K562 (cell line): ENCODE results near the gene MYOM1. TPM values are rescaled to one million over a fixed set of nuclear protein-coding genes. Genes with fewer than 3 reads are reported as not detected.

Source experiments
- CHD1 ChIP-seq: fragments of 200-600 bp; sonication (generic); IDR thresholded peaks from one replicate; pipeline ENCODE4 v1.6.1; 2012; ENCODE audit warnings: mild to moderate bottlenecking, moderate library complexity, low read length, inconsistent platforms
- CTBP1 ChIP-seq: fragments of 450-650 bp; IDR thresholded peaks from 2 replicates; pipeline ENCODE4 v1.6.1; 2016; ENCODE audit warnings: borderline replicate concordance
- CTCFL ChIP-seq: IDR thresholded peaks from 2 replicates; pipeline ENCODE4 v1.6.1; 2011; ENCODE audit warnings: borderline replicate concordance, low read depth, mild to moderate bottlenecking, moderate library complexity, low read length; ENCODE audit not compliant: insufficient read depth, poor library complexity, severe bottlenecking
- ERF ChIP-seq: fragments of 450-650 bp; formaldehyde crosslinking; IDR thresholded peaks from 2 replicates; pipeline ENCODE4 v1.4.0; 2020; ENCODE audit warnings: mild to moderate bottlenecking, mixed read lengths
- FIP1L1 ChIP-seq: fragments of 200-400 bp; formaldehyde crosslinking; IDR thresholded peaks from 2 replicates; pipeline ENCODE4 v1.6.1; 2018; ENCODE audit warnings: mild to moderate bottlenecking, low read depth, low read length; ENCODE audit not compliant: poor library complexity, severe bottlenecking
- GATA2 ChIP-seq: sonication (generic); formaldehyde crosslinking; IDR thresholded peaks from 2 replicates; pipeline ENCODE4 v1.4.0; 2020; ENCODE audit warnings: mild to moderate bottlenecking, missing genetic modification reagents
- KAT8 ChIP-seq: fragments of 450-650 bp; IDR thresholded peaks from 2 replicates; pipeline ENCODE4 v1.6.1; 2016; ENCODE audit warnings: low read depth, mild to moderate bottlenecking
- MAFK ChIP-seq: IDR thresholded peaks from 2 replicates; pipeline ENCODE4 v1.6.1; 2011; ENCODE audit warnings: low read length, improper control_type of control experiment
- NBN ChIP-seq: fragments of 450-650 bp; IDR thresholded peaks from 2 replicates; pipeline ENCODE4 v1.6.1; 2016; ENCODE audit warnings: low read depth, mild to moderate bottlenecking
- NCOR1 ChIP-seq: fragments of 450-650 bp; IDR thresholded peaks from 2 replicates; pipeline ENCODE4 v1.6.1; 2016; ENCODE audit warnings: mild to moderate bottlenecking, moderate library complexity
- PHF21A ChIP-seq: fragments of 450-650 bp; IDR thresholded peaks from 2 replicates; pipeline ENCODE4 v1.6.1; 2017; ENCODE audit warnings: low read depth, borderline replicate concordance
- PHF8 ChIP-seq: fragments of 200-600 bp; sonication (generic); IDR thresholded peaks from 2 replicates; pipeline ENCODE4 v1.6.1; 2012; ENCODE audit warnings: mixed run types, mild to moderate bottlenecking, inconsistent platforms, low read length, moderate library complexity, borderline replicate concordance
- RBM15 ChIP-seq: fragments of 200-400 bp; formaldehyde crosslinking; IDR thresholded peaks from 2 replicates; pipeline ENCODE4 v1.6.1; 2018; ENCODE audit warnings: mild to moderate bottlenecking, low read length, moderate library complexity; ENCODE audit not compliant: insufficient read depth
- SETDB1 ChIP-seq: IDR thresholded peaks from one replicate; pipeline ENCODE4 v1.6.1; 2012; ENCODE audit warnings: low read length, control low read depth, inconsistent platforms
- SMARCA5 ChIP-seq: fragments of 450-650 bp; IDR thresholded peaks from 2 replicates; pipeline ENCODE4 v1.6.1; 2016
- TEAD4 ChIP-seq, 2 experiments: sonication (generic) in 1 of 2; formaldehyde crosslinking in 1 of 2; IDR thresholded peaks; 2 replicates each; pipeline versions ENCODE4 v1.6.1 to v1.8.0; 2012 to 2022; ENCODE audit warnings: borderline replicate concordance in 1 of 2, inconsistent platforms in 1 of 2, low read length in 1 of 2, mild to moderate bottlenecking in 1 of 2, missing genetic modification reagents in 1 of 2
- ZBTB8A ChIP-seq: fragments of 450-650 bp; IDR thresholded peaks from 2 replicates; pipeline ENCODE4 v1.6.1; 2018; ENCODE audit warnings: mild to moderate bottlenecking, moderate library complexity; ENCODE audit not compliant: partially characterized antibody
- ZFP1 ChIP-seq: fragments of 450-650 bp; formaldehyde crosslinking; IDR thresholded peaks from 2 replicates; pipeline ENCODE4 v1.4.0; 2020; ENCODE audit warnings: mild to moderate bottlenecking, mixed read lengths
- ZNF165 ChIP-seq: fragments of 250-450 bp; sonication (Bioruptor Pico); IDR thresholded peaks from 2 replicates; pipeline ENCODE4 v1.4.0; 2020; ENCODE audit warnings: borderline replicate concordance
- ZNF274 ChIP-seq: IDR thresholded peaks from 2 replicates; pipeline ENCODE4 v1.6.1; 2011; ENCODE audit warnings: low read depth, mild to moderate bottlenecking, low read length, moderate library complexity, borderline replicate concordance
- ZNF398 ChIP-seq: fragments of 250-450 bp; sonication (Bioruptor Pico); IDR thresholded peaks from 2 replicates; pipeline ENCODE4 v1.8.0; 2021; ENCODE audit warnings: moderate library complexity, mild to moderate bottlenecking, inconsistent platforms
- ZNF408 ChIP-seq: fragments of 250-450 bp; sonication (Bioruptor Pico); IDR thresholded peaks from 2 replicates; pipeline ENCODE4 v1.4.0; 2020; ENCODE audit warnings: low read depth, mild to moderate bottlenecking, moderate library complexity
- ZNF586 ChIP-seq: fragments of 450-650 bp; formaldehyde crosslinking; conservative IDR thresholded peaks from 2 replicates; pipeline ENCODE4 v1.4.0; 2020; ENCODE audit warnings: mild to moderate bottlenecking, moderate library complexity
- polyA plus RNA-seq, 8 experiments: library from polyadenylated mRNA; depleted of rRNA in 4 of 8; stranded (reverse) in 5 of 8; unstranded in 3 of 8; fragments of >200 nt; fragmentation: Nextera tagmentation in 2 of 8; fragmentation: Illumina TruSeq in 1 of 8; extraction: Ambion mirVana in 2 of 8; extraction: Trizol in 1 of 8; gene quantifications; 2 replicates each; pipeline versions ENCODE4 v1.2.1 to v1.2.3, GENCODE V29; 2011 to 2014; ENCODE audit warnings: inconsistent platforms in 1 of 8, missing spikeins in 1 of 8
- total RNA-seq, 7 experiments: library from RNA; depleted of rRNA in 6 of 7; stranded (reverse); fragments of >200 nt in 6 of 7; fragmentation: Illumina TruSeq in 2 of 7; extraction: Trizol in 2 of 7; gene quantifications; 2 replicates each; pipeline versions ENCODE4 v1.2.1 to v1.2.3, GENCODE V29; 2011 to 2021; ENCODE audit warnings: low replicate concordance in 1 of 7
- TF ChIP-seq, protein P1 (sequence below): fragments of 450-650 bp; IDR thresholded peaks from 2 replicates; pipeline ENCODE4 v1.6.1; 2014; ENCODE audit warnings: low read depth, mild to moderate bottlenecking, moderate library complexity, borderline replicate concordance

Gene MYOM1
- total and polyA plus RNA-seq, 9 of the 15 experiments (the other 6 are each of a cell fraction or from before 2014, with no cell fraction given), result 0.01 to 0.62 (median 0.25) TPM

DNA sequence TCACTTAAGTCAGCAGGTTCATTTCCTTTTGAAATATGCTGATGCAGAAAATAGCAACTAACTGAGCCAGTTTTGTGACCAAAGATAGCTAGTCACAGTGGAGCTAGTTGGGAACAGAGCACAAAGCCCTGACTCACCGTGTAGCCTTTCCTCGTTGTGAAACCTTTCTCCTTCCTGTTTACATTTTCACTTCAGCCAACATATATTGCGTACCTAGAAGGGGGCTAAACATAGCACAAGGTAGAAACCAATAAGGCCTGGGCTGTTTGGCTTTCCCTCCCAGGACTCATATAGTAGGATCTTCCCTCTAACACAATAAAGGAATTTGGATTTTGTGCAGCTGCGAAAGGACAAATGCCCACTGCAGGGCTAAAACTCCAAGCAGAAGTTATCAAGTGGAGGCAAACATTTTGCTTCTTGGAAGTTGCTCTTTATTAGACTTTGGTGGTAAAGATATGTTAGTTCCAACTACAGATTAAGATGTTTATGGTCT is 182.3 kb downstream of the MYOM1 start (continued):
- TF ChIP-seq CHD1 (no peak), MAFK (peak; percentile 91), SMARCA5 (no peak), PHF21A (no peak), ZNF398 (no peak), ZBTB8A (no peak), PHF8 (no peak), ZNF586 (CRISPR knock-in tag) (no peak), ZFP1 (CRISPR knock-in tag) (no peak), CTBP1 (no peak; the same call in 1 of the 2 replicates), ZNF408 (no peak), KAT8 (no peak), GATA2 (CRISPR knock-in tag) (no peak), CTCFL (no peak), SETDB1 (no peak), ERF (CRISPR knock-in tag) (no peak), FIP1L1 (no peak), NBN (peak; percentile 32), TEAD4 (IDR thresholded peaks at IDR 0.05; ENCODE audit: low read length) (0 out of 2 replicates have a peak, but pooled peaks have one; percentile 23), TEAD4 (CRISPR knock-in tag; IDR thresholded peaks at IDR 0.05; ENCODE audit: borderline replicate concordance) (no peak), RBM15 (no peak), ZNF274 (no peak), NCOR1 (peak; percentile 31; the same call in 1 of the 2 replicates), ZNF165 (no peak)
- TF ChIP-seq, protein P1, sequence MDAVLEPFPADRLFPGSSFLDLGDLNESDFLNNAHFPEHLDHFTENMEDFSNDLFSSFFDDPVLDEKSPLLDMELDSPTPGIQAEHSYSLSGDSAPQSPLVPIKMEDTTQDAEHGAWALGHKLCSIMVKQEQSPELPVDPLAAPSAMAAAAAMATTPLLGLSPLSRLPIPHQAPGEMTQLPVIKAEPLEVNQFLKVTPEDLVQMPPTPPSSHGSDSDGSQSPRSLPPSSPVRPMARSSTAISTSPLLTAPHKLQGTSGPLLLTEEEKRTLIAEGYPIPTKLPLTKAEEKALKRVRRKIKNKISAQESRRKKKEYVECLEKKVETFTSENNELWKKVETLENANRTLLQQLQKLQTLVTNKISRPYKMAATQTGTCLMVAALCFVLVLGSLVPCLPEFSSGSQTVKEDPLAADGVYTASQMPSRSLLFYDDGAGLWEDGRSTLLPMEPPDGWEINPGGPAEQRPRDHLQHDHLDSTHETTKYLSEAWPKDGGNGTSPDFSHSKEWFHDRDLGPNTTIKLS, result no peak
